D721Med (cell line): ENCODE results near the gene PAK6.

Experiments used
- DNase-seq: peaks from one replicate; pipeline ENCODE4 v3.0.0; 2011; ENCODE audit warnings: low spot score; ENCODE audit not compliant: insufficient read length
- FAIRE-seq: peaks from 2 replicates; lab custom pipeline; 2011; peaks lifted over from hg19 to GRCh38; lab: Jason Lieb, UNC
- TF ChIP-seq, protein P1 (sequence below): IDR thresholded peaks from 2 replicates; pipeline ENCODE4 v1.5.1; 2012; ENCODE audit warnings: mild to moderate bottlenecking, control low read depth; ENCODE audit not compliant: insufficient read depth; ENCODE audit errors: missing control alignments

PAK6 gene

DNA sequence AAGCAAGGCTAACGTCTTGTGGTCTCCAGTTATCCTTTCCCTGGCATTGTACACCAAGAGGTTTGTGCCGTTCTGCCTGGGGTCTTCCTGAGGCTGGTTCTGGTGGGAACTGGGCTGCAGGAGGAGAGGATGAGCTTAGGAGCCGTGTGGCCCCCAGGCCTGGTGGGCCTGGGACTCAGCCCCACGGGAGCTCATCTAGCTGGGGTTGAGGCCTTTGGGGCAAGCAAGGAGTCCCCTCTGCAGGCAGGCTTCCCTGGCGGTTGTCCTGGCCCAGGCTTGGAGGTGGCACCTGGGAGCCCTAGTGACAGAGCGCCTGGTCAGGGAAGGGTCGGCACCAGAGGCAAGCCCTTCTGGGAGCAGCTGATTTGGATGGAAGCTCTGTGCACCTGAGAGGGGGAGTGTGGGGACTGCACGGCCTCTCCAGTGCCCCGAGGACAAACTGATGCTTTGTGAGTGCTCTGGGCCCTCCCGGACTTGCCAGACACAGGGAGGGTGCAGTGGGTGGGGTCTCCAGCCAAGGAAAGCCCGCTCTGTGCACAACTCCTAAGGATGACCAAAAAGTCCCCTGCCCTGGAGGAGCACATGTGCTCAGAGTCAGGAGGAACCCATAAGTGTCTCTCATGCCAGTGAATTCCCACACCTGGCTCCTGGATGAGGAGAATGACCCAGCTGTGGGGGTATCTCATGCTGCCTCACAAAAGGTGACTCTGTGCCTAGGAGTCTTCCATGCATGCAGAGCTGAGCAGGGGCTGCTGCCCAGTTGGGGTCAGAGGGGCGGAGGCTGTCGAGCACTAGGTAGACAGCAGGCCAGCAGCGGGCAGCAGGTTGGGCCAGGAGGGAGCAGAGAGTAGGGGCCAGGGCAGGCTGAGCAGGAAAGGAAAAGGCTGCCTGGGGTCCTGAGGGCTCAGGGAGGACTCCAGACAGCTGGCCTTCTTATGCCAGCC lies 2.7 kb downstream of the PAK6 start:
- FAIRE-seq (no peak), DNase-seq (no peak)

DNA sequence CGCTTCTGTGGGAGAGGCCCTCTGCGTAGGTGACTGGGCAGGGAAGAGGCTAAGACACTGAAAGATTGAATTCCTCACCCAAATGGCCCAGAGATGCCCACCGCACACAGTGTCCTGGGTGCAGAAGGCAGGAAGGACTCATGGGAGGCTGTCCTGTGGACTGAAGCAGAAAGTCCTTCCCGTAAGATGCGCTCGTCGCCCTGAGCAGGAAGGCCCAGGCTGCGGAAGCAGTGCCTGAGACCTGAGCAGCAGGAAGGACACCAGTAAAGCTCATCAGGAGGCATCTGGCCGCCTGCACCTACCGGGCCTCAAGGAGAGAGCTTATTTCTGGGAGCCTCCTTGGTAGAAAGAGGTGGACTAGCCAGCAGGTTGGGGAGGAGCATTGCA lies 3.3 kb downstream of the PAK6 start:
- DNase-seq, result no peak
- TF ChIP-seq, protein P1, sequence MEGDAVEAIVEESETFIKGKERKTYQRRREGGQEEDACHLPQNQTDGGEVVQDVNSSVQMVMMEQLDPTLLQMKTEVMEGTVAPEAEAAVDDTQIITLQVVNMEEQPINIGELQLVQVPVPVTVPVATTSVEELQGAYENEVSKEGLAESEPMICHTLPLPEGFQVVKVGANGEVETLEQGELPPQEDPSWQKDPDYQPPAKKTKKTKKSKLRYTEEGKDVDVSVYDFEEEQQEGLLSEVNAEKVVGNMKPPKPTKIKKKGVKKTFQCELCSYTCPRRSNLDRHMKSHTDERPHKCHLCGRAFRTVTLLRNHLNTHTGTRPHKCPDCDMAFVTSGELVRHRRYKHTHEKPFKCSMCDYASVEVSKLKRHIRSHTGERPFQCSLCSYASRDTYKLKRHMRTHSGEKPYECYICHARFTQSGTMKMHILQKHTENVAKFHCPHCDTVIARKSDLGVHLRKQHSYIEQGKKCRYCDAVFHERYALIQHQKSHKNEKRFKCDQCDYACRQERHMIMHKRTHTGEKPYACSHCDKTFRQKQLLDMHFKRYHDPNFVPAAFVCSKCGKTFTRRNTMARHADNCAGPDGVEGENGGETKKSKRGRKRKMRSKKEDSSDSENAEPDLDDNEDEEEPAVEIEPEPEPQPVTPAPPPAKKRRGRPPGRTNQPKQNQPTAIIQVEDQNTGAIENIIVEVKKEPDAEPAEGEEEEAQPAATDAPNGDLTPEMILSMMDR, result no peak
- FAIRE-seq, result no peak

More for the DNA sequence above, 2.7 kb downstream of the PAK6 start:
- TF ChIP-seq, protein P1, result no peak

DNA sequence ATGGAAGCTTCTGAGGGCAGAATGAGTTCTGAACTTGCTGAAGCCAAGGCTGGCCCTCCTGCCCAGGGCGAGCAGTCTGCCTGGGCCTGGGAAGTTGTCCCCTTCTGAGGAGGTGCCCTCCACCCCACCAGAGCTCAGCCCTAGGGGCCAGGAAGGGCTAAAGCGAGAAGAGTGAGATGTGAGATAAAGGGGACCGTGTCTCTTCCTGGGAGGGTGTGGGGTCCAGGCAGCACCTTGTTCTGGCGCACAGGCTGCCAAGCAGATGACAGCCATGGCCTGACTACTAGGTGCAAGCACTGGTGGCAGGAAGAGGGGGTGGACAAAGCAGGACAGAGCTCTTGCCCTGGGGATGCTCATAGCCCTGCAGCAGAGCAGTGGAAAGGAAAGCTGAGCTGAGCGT lies 3.7 kb downstream of the PAK6 start:
- DNase-seq (no peak), FAIRE-seq (no peak)
- TF ChIP-seq, protein P1, result no peak

DNA sequence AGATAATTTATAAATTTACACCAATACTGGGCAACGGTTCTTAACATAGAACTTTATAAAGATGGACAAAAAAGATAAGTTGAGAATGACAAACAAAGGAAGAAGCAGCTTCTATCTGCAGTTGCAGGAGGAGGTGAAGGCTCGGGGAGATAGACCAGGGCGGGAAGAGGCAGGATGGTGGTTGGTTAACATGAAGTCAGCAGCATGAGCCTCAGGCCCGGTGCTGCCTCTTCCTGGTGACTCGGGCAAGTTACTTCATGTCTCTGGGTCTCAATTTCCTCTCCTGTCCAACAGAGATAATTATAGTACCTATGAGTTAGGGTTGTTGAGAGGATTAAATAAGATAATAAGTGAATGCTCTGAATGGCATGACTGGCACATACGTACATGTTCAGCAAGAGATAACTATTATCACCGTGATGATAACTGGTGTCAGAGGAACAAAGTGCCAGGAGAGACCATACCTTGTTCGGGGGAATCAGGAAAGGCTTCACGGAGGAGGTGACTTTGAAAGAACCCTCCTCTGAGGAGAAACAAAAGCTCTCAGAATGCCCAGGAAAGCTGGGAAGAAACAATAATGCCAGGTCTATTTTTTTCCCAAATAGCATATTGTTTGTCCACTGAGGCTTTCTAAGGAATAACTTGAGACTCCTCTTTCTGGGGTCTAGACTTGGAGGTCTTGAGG lies 4.4 kb downstream of the PAK6 start:
- TF ChIP-seq, protein P1, result no peak
- DNase-seq (no peak), FAIRE-seq (no peak)

DNA sequence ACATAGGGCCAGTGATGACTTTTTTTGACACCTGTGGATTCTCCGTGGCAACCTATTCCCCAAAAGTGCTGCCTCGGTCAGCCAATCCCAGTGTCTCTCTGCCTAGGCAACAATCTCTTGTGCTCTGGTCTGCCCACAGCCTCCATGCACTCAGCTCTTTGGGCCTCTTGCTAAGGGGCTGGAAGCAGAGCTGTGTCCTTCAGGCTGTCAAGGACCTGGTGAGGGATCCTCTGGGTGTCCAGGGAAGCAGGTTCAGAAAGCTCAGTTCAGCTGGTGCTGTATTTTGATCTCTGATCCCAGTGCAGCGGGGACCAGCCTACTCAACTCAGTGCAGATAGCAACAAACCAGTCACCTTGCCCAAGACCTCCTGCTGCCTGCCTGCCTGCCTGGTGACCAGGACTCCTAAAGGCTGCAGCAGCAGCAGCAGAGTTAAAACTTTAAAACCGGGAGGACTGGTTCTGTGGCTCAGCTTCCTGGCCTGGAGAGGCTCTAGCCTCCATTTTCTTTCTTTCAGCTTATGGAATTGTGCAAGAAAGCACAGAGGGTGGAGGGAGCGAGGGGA lies 6.2 kb downstream of the PAK6 start:
- TF ChIP-seq, protein P1, result no peak
- DNase-seq, result no peak
- no peak for FAIRE-seq

DNA sequence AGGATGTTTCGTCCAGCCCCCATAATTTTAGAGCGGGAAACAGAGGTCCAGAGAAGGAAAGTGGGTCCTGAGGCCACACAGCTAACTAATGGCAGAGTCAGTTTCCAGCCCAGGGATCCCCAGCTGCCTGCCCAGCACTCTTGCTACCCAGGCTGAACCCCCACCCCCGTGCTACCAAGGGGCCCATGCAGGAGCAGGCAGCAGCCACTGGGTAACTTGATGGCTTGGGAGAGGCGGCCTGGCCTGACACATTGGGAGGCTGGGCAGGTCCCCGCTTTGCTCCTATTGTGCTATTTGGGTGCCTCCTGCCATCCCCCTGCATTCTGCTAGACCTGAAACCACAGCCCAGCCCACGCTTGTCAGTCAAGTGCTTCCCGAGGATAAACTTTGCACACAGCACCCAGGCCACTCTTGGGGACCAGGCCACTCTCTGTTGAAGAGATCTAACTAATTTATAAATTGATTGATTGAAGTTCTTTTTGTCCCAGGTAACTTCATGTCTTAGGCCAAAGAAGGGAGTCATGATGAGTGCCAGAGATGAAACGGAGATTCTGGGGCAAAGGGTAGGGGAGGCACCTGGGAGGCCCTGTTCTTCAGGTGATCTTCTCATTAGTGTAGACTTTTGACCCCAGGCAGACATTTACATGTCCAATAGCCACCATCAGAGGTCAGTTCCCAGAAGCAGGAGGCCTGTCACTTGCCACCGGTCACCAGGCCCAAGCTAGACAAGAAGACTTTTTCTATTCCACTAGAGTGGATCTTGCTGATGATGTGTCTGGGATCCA lies 7.0 kb downstream of the PAK6 start:
- no peak for DNase-seq
- TF ChIP-seq, protein P1, result no peak
- no peak for FAIRE-seq
